H1 (cell line): ENCODE data around the gene KCNJ16. TPM values are rescaled to one million over a fixed set of nuclear protein-coding genes. Genes with fewer than 3 reads are reported as not detected.

Source experiments
- MAX ChIP-seq: IDR thresholded peaks from 2 replicates; pipeline ENCODE4 v1.6.1; 2012; ENCODE audit warnings: inconsistent platforms
- USF2 ChIP-seq: IDR thresholded peaks from 2 replicates; pipeline ENCODE4 v1.6.1; 2011; ENCODE audit warnings: low read length, improper control_type of control experiment
- polyA plus RNA-seq, 7 experiments: library from polyadenylated mRNA; depleted of rRNA in 3 of 7; stranded (reverse) in 5 of 7; unstranded in 2 of 7; fragments of >200 nt in 5 of 7; fragments of 200-250 nt in 2 of 7; gene quantifications; 1 replicate in 5 of 7; 2 replicates in 1 of 7; 4 replicates in 1 of 7; pipeline versions ENCODE4 v1.2.1 to v1.2.3, GENCODE V29; 2011 to 2013; ENCODE audit warnings: missing spikeins in 2 of 7, mixed read lengths in 2 of 7
- total RNA-seq: library from RNA; stranded (reverse); fragmentation: NEBNext Ultra II Directional; extraction: Animal tissue kit (Norgen Biotek cat#: 25700); gene quantifications from 2 replicates; pipeline ENCODE4 v1.2.1, GENCODE V29; 2021

KCNJ16 gene
- total and polyA plus RNA-seq, 2 of the 8 experiments (the other 6 are each of a cell fraction or from before 2014, with no cell fraction given) = not detected

GRCh38 chr17:70168977-70169708 lies 94.1 kb downstream of the KCNJ16 start, which contains the start of gene KCNJ2 (continued):
- TF ChIP-seq USF2 (no peak), MAX (no peak)
